A172 (cell line): ENCODE data around the gene TNP2. TPM values are rescaled to one million over a fixed set of nuclear protein-coding genes. Genes with fewer than 3 reads are reported as not detected.
"Not testable (repeated sequence)": the region's sequence is repeated elsewhere in the genome, so short reads cannot be mapped to it uniquely, and the experiment has no call there.

Experiments used
- DNase-seq: peaks from one replicate; pipeline ENCODE4 v3.0.0-alpha.2; 2015; ENCODE audit warnings: low spot score
- total RNA-seq: library from RNA; depleted of rRNA; stranded (reverse); fragments of >200 nt; shearing (Covaris generic); gene quantifications from 2 replicates; pipeline ENCODE4 v1.2.3, GENCODE V29; 2014; rRNA removed

Gene TNP2
- total RNA-seq, 1 experiment from 2014 or later, result not detected

DNA sequence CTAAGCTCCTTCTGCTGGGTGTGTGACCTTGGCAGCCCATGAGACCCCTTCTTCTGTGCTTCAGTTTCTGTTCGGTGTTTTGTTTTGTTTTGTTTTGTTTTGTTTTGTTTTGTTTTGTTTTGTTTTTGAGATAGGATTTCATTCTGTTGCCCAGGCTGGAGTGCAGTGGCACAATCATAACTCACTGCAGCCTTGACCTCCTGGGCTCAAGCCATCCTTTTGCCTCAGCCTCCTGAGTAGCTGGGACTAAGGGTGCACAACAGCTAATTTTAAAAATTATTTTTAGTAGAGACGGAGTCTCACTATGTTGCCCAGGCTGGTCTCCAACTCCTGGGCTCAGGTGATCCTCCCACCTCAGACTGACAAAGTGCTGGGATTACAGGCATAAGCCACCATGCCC lies 48.6 kb downstream of the TNP2 start:
- not testable (repeated sequence) for DNase-seq

GRCh38 chr16:11219178-11219577 lies 49.9 kb downstream of the TNP2 start:
- no peak for DNase-seq

GRCh38 chr16:11218604-11218962 lies 50.5 kb downstream of the TNP2 start:
- DNase-seq, result no peak

Other genes starting within 250 kb of the TNP2 start
- 0.17 TPM in 1 of 2 replicates, not detected in the other for gene SOCS1, start 13.1 kb downstream of the TNP2 start, total RNA-seq
- gene PRM3, start 4.3 kb upstream of the TNP2 start, total RNA-seq, result not detected in 2 replicates
- gene PRM2, start 7.2 kb upstream of the TNP2 start, total RNA-seq, result not detected in 2 replicates
- gene PRM1, start 12.0 kb upstream of the TNP2 start, total RNA-seq, result not detected in 2 replicates
- 29.8 and 33.7 TPM in 2 replicates for gene RMI2, start 76.1 kb upstream of the TNP2 start, total RNA-seq